IMR-90 (cell line): ENCODE measurements around the gene SIPA1L3.

Experiments used
- BHLHE40 ChIP-seq: fragments of 150-350 bp; IDR thresholded peaks from 2 replicates; pipeline ENCODE4 v1.6.1; 2016; ENCODE audit warnings: mild to moderate bottlenecking, low read depth, low read length
- CTCF ChIP-seq: conservative IDR thresholded peaks from 2 replicates; pipeline ENCODE4 v1.5.1; 2012; ENCODE audit warnings: mild to moderate bottlenecking, low read depth, low read length, improper control_type of control experiment
- FOS ChIP-seq: fragments of 150-350 bp; IDR thresholded peaks from 2 replicates; pipeline ENCODE4 v1.6.1; 2016; ENCODE audit warnings: low read depth, low read length
- MAFK ChIP-seq: IDR thresholded peaks from 2 replicates; pipeline ENCODE4 v1.6.1; 2012; ENCODE audit warnings: low read depth, low read length, improper control_type of control experiment
- POLR2A ChIP-seq: IDR thresholded peaks from 2 replicates; pipeline ENCODE4 v1.6.1; 2012; ENCODE audit warnings: mild to moderate bottlenecking, low read depth, low read length
- RAD21 ChIP-seq: IDR thresholded peaks from 2 replicates; pipeline ENCODE4 v1.6.1; 2012; ENCODE audit warnings: low read length, improper control_type of control experiment
- RFX5 ChIP-seq: IDR thresholded peaks from 2 replicates; pipeline ENCODE4 v1.8.0; 2012; ENCODE audit warnings: low read depth, mild to moderate bottlenecking, low read length, moderate library complexity
- TF ChIP-seq, protein P1 (sequence below): fragments of 150-350 bp; IDR thresholded peaks from 2 replicates; pipeline ENCODE4 v1.6.1; 2017; ENCODE audit warnings: mild to moderate bottlenecking, antibody characterized with exemption, low read length, low read depth

DNA sequence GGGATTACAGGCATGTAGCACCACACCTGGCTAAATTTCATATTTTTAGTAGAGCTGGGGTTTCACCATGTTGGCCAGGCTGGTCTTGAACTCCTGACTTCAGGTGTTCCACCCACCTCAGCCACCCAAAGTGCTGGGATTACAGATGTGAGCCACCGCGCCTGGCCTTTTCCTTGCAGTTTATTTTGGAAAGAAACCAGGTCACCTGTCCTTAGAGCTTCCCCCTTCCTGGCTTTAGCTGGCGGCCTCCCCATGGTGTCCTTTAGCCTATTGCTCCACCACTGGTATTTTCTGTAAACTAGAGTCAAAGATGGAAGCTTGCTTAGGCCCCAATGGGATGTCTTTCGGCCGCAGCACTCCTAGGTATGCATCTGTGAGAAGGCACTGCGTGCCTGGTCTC is 225.8 kb downstream of the SIPA1L3 start:
- TF ChIP-seq, protein P1, sequence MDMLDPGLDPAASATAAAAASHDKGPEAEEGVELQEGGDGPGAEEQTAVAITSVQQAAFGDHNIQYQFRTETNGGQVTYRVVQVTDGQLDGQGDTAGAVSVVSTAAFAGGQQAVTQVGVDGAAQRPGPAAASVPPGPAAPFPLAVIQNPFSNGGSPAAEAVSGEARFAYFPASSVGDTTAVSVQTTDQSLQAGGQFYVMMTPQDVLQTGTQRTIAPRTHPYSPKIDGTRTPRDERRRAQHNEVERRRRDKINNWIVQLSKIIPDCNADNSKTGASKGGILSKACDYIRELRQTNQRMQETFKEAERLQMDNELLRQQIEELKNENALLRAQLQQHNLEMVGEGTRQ, result no peak
- TF ChIP-seq CTCF (no peak), RFX5 (no peak), POLR2A (no peak), RAD21 (no peak), MAFK (no peak), BHLHE40 (no peak), FOS (no peak)
